Activated CD8-positive, alpha-beta T cell treated with anti-CD3 and anti-CD28 coated beads for 36 hours (primary cell): ENCODE results near the gene FARP1. TPM values are rescaled to one million over a fixed set of nuclear protein-coding genes. Genes with fewer than 3 reads are reported as not detected.

ENCODE experiments used
- ATAC-seq: fragments of 200-7000 bp; cut with Tn5 transposase; one replicate; pipeline ENCODE4 v1.10.0; 2021; ENCODE audit warnings: mild to moderate bottlenecking, moderate library complexity
- CTCF ChIA-PET: fragments of 350-600 bp; sonication (Branson Sonifier 250); formaldehyde crosslinking; loops from one replicate; lab custom pipeline; 2021; ENCODE audit warnings: antibody characterized with exemption; lab: Charles Lee
- POLR2A ChIA-PET: fragments of 350-600 bp; sonication (Branson Sonifier 250); formaldehyde crosslinking; loops from one replicate; lab custom pipeline; 2021; ENCODE audit warnings: antibody characterized with exemption; lab: Charles Lee
- DNase-seq: peaks from one replicate; pipeline ENCODE4 v3.0.0-alpha.2; 2020
- H3K27ac Mint-ChIP-seq: one replicate; pipeline ENCODE4 v1.8.0; 2021; ENCODE audit warnings: mild to moderate bottlenecking, mixed read lengths
- H3K27me3 Mint-ChIP-seq: one replicate; pipeline ENCODE4 v1.8.0; 2021; ENCODE audit warnings: mixed read lengths
- H3K36me3 Mint-ChIP-seq: one replicate; pipeline ENCODE4 v1.8.0; 2021; ENCODE audit warnings: low read depth, mixed read lengths
- H3K4me1 Mint-ChIP-seq: one replicate; pipeline ENCODE4 v1.8.0; 2021; ENCODE audit warnings: low read depth, mixed read lengths
- H3K4me3 Mint-ChIP-seq: one replicate; pipeline ENCODE4 v1.8.0; 2021; ENCODE audit warnings: mild to moderate bottlenecking, moderate library complexity, mixed read lengths
- H3K9me3 Mint-ChIP-seq: one replicate; pipeline ENCODE4 v1.8.0; 2021; ENCODE audit warnings: mixed read lengths
- CTCF ChIP-seq: fragments of 200-600 bp; IDR thresholded peaks from one replicate; pipeline ENCODE4 v1.8.0; 2022; ENCODE audit warnings: antibody characterized with exemption, mild to moderate bottlenecking
- intact Hi-C: fragments of 100-400 bp; cut with micrococcal nuclease; formaldehyde crosslinking; loops from one replicate; pipeline ENCODE4 v1.10.0; 2022
- total RNA-seq, 2 experiments: library from RNA; stranded (reverse); gene quantifications; one replicate each; pipeline ENCODE4 v1.2.3, GENCODE V29; 2021

FARP1 gene
- total RNA-seq, 2 experiments from 2014 or later: 0.27 to 0.43 TPM

- ChIA-PET POLR2A (no interaction called here), CTCF (no interaction called here)
- Mint-ChIP-seq H3K9me3 (no peaks in the 10 kb centered on the region), H3K4me3 (no peak overlapping the region), H3K36me3 (no peaks in the 10 kb centered on the region), H3K4me1 (no peaks in the 10 kb centered on the region), H3K27ac (no peak overlapping the region), H3K27me3 (peaks cover 11% of the 10 kb centered on the region)
- no peak for TF ChIP-seq CTCF
- ATAC-seq (no peak), DNase-seq (no peak)
- intact Hi-C loops: no loop called here
Observed at GRCh38 chr13:98157188-98157587, 14.3 kb downstream of the FARP1 start.

- no peak overlapping the region for H3K4me3 Mint-ChIP-seq
- no peak overlapping the region for H3K27ac Mint-ChIP-seq
- H3K4me1 Mint-ChIP-seq: no peaks in the 10 kb centered on the region
- no peaks in the 10 kb centered on the region for H3K36me3 Mint-ChIP-seq
- no peak for ATAC-seq
- POLR2A ChIA-PET: no interaction called here
- DNase-seq: no peak
- intact Hi-C loops: no loop called here
- H3K9me3 Mint-ChIP-seq: no peaks in the 10 kb centered on the region
- peaks cover 8% of the 10 kb centered on the region for H3K27me3 Mint-ChIP-seq
- TF ChIP-seq CTCF: no peak
- CTCF ChIA-PET: no interaction called here
Observed at GRCh38 chr13:98157609-98158008, 14.7 kb downstream of the FARP1 start.

GRCh38 chr13:98158172-98158899 is 15.4 kb downstream of the FARP1 start:
- Mint-ChIP-seq H3K4me3 (no peak overlapping the region), H3K9me3 (no peaks in the 10 kb centered on the region), H3K36me3 (no peaks in the 10 kb centered on the region), H3K27me3 (peaks cover 8% of the 10 kb centered on the region), H3K4me1 (no peaks in the 10 kb centered on the region), H3K27ac (no peak overlapping the region)
- ChIA-PET CTCF (no interaction called here), POLR2A (no interaction called here)
- ATAC-seq (no peak), DNase-seq (no peak)
- intact Hi-C loops: no loop called here
- no peak for TF ChIP-seq CTCF

GRCh38 chr13:98162935-98163334 is 20.0 kb downstream of the FARP1 start:
- H3K27ac Mint-ChIP-seq: no peak overlapping the region
- no peaks in the 10 kb centered on the region for H3K9me3 Mint-ChIP-seq
- intact Hi-C loops: no loop called here
- H3K4me3 Mint-ChIP-seq: no peak overlapping the region
- no peaks in the 10 kb centered on the region for H3K4me1 Mint-ChIP-seq
- no peaks in the 10 kb centered on the region for H3K36me3 Mint-ChIP-seq
- H3K27me3 Mint-ChIP-seq: no peaks in the 10 kb centered on the region
- ChIA-PET POLR2A (no interaction called here), CTCF (no interaction called here)
- no peak for TF ChIP-seq CTCF
- no peak for ATAC-seq
- DNase-seq: no peak

- Mint-ChIP-seq H3K27me3 (peaks cover 5% of the 10 kb centered on the region), H3K4me3 (no peak overlapping the region), H3K27ac (no peak overlapping the region), H3K4me1 (no peaks in the 10 kb centered on the region), H3K9me3 (no peaks in the 10 kb centered on the region), H3K36me3 (no peaks in the 10 kb centered on the region)
- DNase-seq (no peak), ATAC-seq (no peak)
- no peak for TF ChIP-seq CTCF
- POLR2A ChIA-PET: no interaction called here
- CTCF ChIA-PET: no interaction called here
- intact Hi-C loops: no loop called here
Observed at GRCh38 chr13:98169331-98169730, 26.4 kb downstream of the FARP1 start.
